ENCODE results near the gene PALD1.

GRCh38 chr10:70457759-70458305 lies 20.7 kb upstream of the PALD1 start:
- TF ChIP-seq, protein P1, sequence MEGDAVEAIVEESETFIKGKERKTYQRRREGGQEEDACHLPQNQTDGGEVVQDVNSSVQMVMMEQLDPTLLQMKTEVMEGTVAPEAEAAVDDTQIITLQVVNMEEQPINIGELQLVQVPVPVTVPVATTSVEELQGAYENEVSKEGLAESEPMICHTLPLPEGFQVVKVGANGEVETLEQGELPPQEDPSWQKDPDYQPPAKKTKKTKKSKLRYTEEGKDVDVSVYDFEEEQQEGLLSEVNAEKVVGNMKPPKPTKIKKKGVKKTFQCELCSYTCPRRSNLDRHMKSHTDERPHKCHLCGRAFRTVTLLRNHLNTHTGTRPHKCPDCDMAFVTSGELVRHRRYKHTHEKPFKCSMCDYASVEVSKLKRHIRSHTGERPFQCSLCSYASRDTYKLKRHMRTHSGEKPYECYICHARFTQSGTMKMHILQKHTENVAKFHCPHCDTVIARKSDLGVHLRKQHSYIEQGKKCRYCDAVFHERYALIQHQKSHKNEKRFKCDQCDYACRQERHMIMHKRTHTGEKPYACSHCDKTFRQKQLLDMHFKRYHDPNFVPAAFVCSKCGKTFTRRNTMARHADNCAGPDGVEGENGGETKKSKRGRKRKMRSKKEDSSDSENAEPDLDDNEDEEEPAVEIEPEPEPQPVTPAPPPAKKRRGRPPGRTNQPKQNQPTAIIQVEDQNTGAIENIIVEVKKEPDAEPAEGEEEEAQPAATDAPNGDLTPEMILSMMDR (IDR thresholded peaks at IDR 0.05) = no peak
- no peak for TF ChIP-seq POLR2A (IDR thresholded peaks at IDR 0.05)

All from testis (tissue), 2 donors.